K562 (cell line): ENCODE results near the gene POLD3. TPM values are rescaled to one million over a fixed set of nuclear protein-coding genes. Genes with fewer than 3 reads are reported as not detected.

Experiments used
- ATAC-seq: fragments of 200-7000 bp; cut with Tn5 transposase; 3 replicates; pipeline ENCODE4 v1.9.1; 2020; ENCODE audit warnings: moderate library complexity
- BruUV-seq: library from RNA; stranded (reverse); fragments of 400-500 nt; replicated peaks from 2 replicates; lab custom pipeline; 2021; lab: Mats Ljungman, UMichigan
- CTCF ChIA-PET: fragments of 300-600 bp; formaldehyde crosslinking; extraction: SDS; loops from one replicate; lab custom pipeline; 2021; ENCODE audit warnings: low intra/inter-chr PET ratio; lab: Yijun Ruan, JAX
- POLR2A ChIA-PET: fragments of 300-600, 350-650 bp; sonication (Branson Sonifier 250); formaldehyde crosslinking; extraction: SDS; loops from one replicate; lab custom pipeline; 2021; ENCODE audit warnings: antibody characterized with exemption, inconsistent platforms; lab: Yijun Ruan, JAX
- DNase-seq, 4 experiments: peaks; one replicate each; pipeline versions ENCODE4 v3.0.0 to v3.0.0-alpha.2; 2011 to 2018; ENCODE audit warnings: low spot score in 3 of 4, mixed read lengths in 3 of 4; ENCODE audit errors: extremely low read depth in 1 of 4
- FAIRE-seq: peaks from 2 replicates; lab custom pipeline; 2011; peaks lifted over from hg19 to GRCh38; lab: Jason Lieb, UNC
- H2AFZ ChIP-seq: 2 replicates; pipeline ENCODE4 v1.6.0; 2011; ENCODE audit warnings: low read depth, low read length, control low read depth, inconsistent platforms
- H3K27ac ChIP-seq: fragments of 200-600 bp; 3 replicates; pipeline ENCODE4 v1.8.0; 2011; ENCODE audit warnings: low read depth, mild to moderate bottlenecking, control low read depth, inconsistent platforms, low read length, moderate library complexity, mixed read lengths; ENCODE audit errors: extremely low read depth
- H3K27me3 ChIP-seq, 2 experiments: fragments of 300-600 bp in 1 of 2; 2 replicates in 1 of 2; 3 replicates in 1 of 2; pipeline versions ENCODE4 v1.6.0 to v1.8.0; 2011; ENCODE audit warnings: inconsistent platforms in 2 of 2, low read length in 2 of 2, mild to moderate bottlenecking in 1 of 2, mixed read lengths in 1 of 2, moderate library complexity in 1 of 2; ENCODE audit not compliant: control insufficient read depth in 2 of 2, insufficient read depth in 2 of 2
- H3K36me3 ChIP-seq: fragments of 300-600 bp; 3 replicates; pipeline ENCODE4 v1.8.0; 2011; ENCODE audit warnings: mild to moderate bottlenecking, low read length, inconsistent platforms; ENCODE audit not compliant: control insufficient read depth, insufficient read depth
- H3K4me1 ChIP-seq, 2 experiments: fragments of 200-600 bp in 1 of 2; replicated peaks in 1 of 2; 2 replicates in 1 of 2; 3 replicates in 1 of 2; pipeline versions ENCODE4 v1.5.1 to v1.8.0; 2011; ENCODE audit warnings: inconsistent platforms in 2 of 2, low read length in 2 of 2, mild to moderate bottlenecking in 1 of 2, mixed read lengths in 1 of 2, moderate library complexity in 1 of 2; ENCODE audit not compliant: control insufficient read depth in 2 of 2, insufficient read depth in 2 of 2
- H3K4me2 ChIP-seq: 2 replicates; pipeline ENCODE4 v1.6.1; 2011; ENCODE audit warnings: low read length, control low read depth, inconsistent platforms, mixed read lengths; ENCODE audit not compliant: insufficient read depth
- H3K4me3 ChIP-seq: fragments of 200-600 bp; sonication (generic), shearing (Covaris generic); 2 replicates; pipeline ENCODE4 v1.5.1; 2016; ENCODE audit warnings: control low read depth, inconsistent platforms
- H3K79me2 ChIP-seq: fragments of 200-600 bp; 3 replicates; pipeline ENCODE4 v1.8.0; 2011; ENCODE audit warnings: low read length, inconsistent platforms; ENCODE audit not compliant: control insufficient read depth, insufficient read depth
- H3K9ac ChIP-seq, 2 experiments: 2 replicates each; pipeline versions ENCODE4 v1.6.0 to v1.6.1; 2011; ENCODE audit warnings: low read depth in 2 of 2, low read length in 2 of 2, control low read depth in 1 of 2, inconsistent platforms in 1 of 2, mild to moderate bottlenecking in 1 of 2, mixed read lengths in 1 of 2; ENCODE audit not compliant: insufficient read depth in 1 of 2
- H3K9me1 ChIP-seq: one replicate; pipeline ENCODE4 v1.6.0; 2011; ENCODE audit warnings: inconsistent platforms, mild to moderate bottlenecking, low read length, moderate library complexity; ENCODE audit not compliant: control insufficient read depth, insufficient read depth
- H3K9me3 ChIP-seq: replicated peaks from 2 replicates; pipeline ENCODE4 v1.5.1; 2011; ENCODE audit warnings: low read depth, low read length, inconsistent platforms; ENCODE audit not compliant: control insufficient read depth, insufficient read depth
- H4K20me1 ChIP-seq: replicated peaks from 2 replicates; pipeline ENCODE4 v1.6.1; 2011; ENCODE audit warnings: low read length, inconsistent platforms, mixed read lengths; ENCODE audit not compliant: control insufficient read depth, insufficient read depth
- ARHGAP35 ChIP-seq: fragments of 450-650 bp; IDR thresholded peaks from 2 replicates; pipeline ENCODE4 v1.6.1; 2018; ENCODE audit not compliant: partially characterized antibody
- FOXJ3 ChIP-seq: sonication (generic); formaldehyde crosslinking; IDR thresholded peaks from 2 replicates; pipeline ENCODE4 v1.4.0; 2020; ENCODE audit warnings: mild to moderate bottlenecking, missing genetic modification reagents
- HDAC2 ChIP-seq: fragments of 450-650 bp; IDR thresholded peaks from 2 replicates; pipeline ENCODE4 v1.6.1; 2016; ENCODE audit warnings: mild to moderate bottlenecking
- MYBL2 ChIP-seq, 2 experiments: fragments of 450-650 bp in 1 of 2; sonication (generic) in 1 of 2; formaldehyde crosslinking in 1 of 2; IDR thresholded peaks; 2 replicates each; pipeline versions ENCODE4 v1.6.1 to v1.8.1; 2017 to 2022; ENCODE audit warnings: borderline replicate concordance in 1 of 2, inconsistent platforms in 1 of 2, low read depth in 1 of 2, mild to moderate bottlenecking in 1 of 2, missing genetic modification reagents in 1 of 2, moderate library complexity in 1 of 2
- PHTF2 ChIP-seq: fragments of 250-450 bp; sonication (Bioruptor Pico); IDR thresholded peaks from 2 replicates; pipeline ENCODE4 v1.5.0; 2021; ENCODE audit warnings: mild to moderate bottlenecking
- POU5F1 ChIP-seq: fragments of 150-350 bp; IDR thresholded peaks from 2 replicates; pipeline ENCODE4 v1.6.1; 2014; ENCODE audit warnings: borderline replicate concordance, low read length, low read depth, mild to moderate bottlenecking; ENCODE audit not compliant: partially characterized antibody
- SIX5 ChIP-seq, 2 experiments: IDR thresholded peaks; 2 replicates each; pipeline ENCODE4 v1.6.1; 2011; ENCODE audit warnings: low read length in 2 of 2, borderline replicate concordance in 1 of 2, low read depth in 1 of 2, mild to moderate bottlenecking in 1 of 2, moderate library complexity in 1 of 2; ENCODE audit not compliant: insufficient read depth in 1 of 2
- SNIP1 ChIP-seq: fragments of 450-650 bp; IDR thresholded peaks from 2 replicates; pipeline ENCODE4 v1.7.1; 2017; ENCODE audit warnings: low read depth, mild to moderate bottlenecking
- ZNF232 ChIP-seq: sonication (generic); formaldehyde crosslinking; IDR thresholded peaks from 2 replicates; pipeline ENCODE4 v1.8.0; 2022; ENCODE audit warnings: mild to moderate bottlenecking, missing genetic modification reagents
- ZNF274 ChIP-seq: IDR thresholded peaks from 2 replicates; pipeline ENCODE4 v1.6.1; 2011; ENCODE audit warnings: low read depth, mild to moderate bottlenecking, low read length, moderate library complexity, borderline replicate concordance
- ZNF609 ChIP-seq: sonication (generic); formaldehyde crosslinking; IDR thresholded peaks from 2 replicates; pipeline ENCODE4 v1.8.1; 2023; ENCODE audit warnings: missing genetic modification reagents, mild to moderate bottlenecking, borderline replicate concordance
- ZNF764 ChIP-seq: fragments of 250-450 bp; sonication (Bioruptor Pico); IDR thresholded peaks from 2 replicates; pipeline ENCODE4 v1.4.0; 2020; ENCODE audit warnings: low read depth, mild to moderate bottlenecking, moderate library complexity
- ZNF778 ChIP-seq: fragments of 450-650 bp; formaldehyde crosslinking; IDR thresholded peaks from 2 replicates; pipeline ENCODE4 v1.4.0; 2020; ENCODE audit warnings: mild to moderate bottlenecking, moderate library complexity
- WGBS: fragments of 100-300 bp; shearing (Covaris generic); methylation state at CpG from one replicate; pipeline ENCODE4 v1.1.6; 2016; ENCODE audit warnings: low coverage, mixed read lengths; ENCODE audit not compliant: insufficient coverage; ENCODE audit errors: missing lambda C conversion rate; 5-methylcytosine and 5-hydroxymethylcytosine counted together
- in situ Hi-C: fragments of 300-500 bp; cut with MboI; formaldehyde crosslinking; loops from 4 replicates; pipeline ENCODE4 v1.15.0; 2018; ENCODE audit warnings: inconsistent platforms, mixed read lengths
- intact Hi-C: fragments of 100-400 bp; cut with micrococcal nuclease; formaldehyde crosslinking; loops from 2 replicates; pipeline ENCODE4 v1.14.2; 2022
- polyA plus RNA-seq, 8 experiments: library from polyadenylated mRNA; depleted of rRNA in 4 of 8; stranded (reverse) in 5 of 8; unstranded in 3 of 8; fragments of >200 nt; fragmentation: Nextera tagmentation in 2 of 8; fragmentation: Illumina TruSeq in 1 of 8; extraction: Ambion mirVana in 2 of 8; extraction: Trizol in 1 of 8; gene quantifications; 2 replicates each; pipeline versions ENCODE4 v1.2.1 to v1.2.3, GENCODE V29; 2011 to 2014; ENCODE audit warnings: inconsistent platforms in 1 of 8, missing spikeins in 1 of 8
- total RNA-seq, 7 experiments: library from RNA; depleted of rRNA in 6 of 7; stranded (reverse); fragments of >200 nt in 6 of 7; fragmentation: Illumina TruSeq in 2 of 7; extraction: Trizol in 2 of 7; gene quantifications; 2 replicates each; pipeline versions ENCODE4 v1.2.1 to v1.2.3, GENCODE V29; 2011 to 2021; ENCODE audit warnings: low replicate concordance in 1 of 7
- TF ChIP-seq, protein P1 (sequence below): fragments of 250-450 bp; sonication (Bioruptor Pico); IDR thresholded peaks from 2 replicates; pipeline ENCODE4 v1.5.0; 2020; ENCODE audit warnings: mild to moderate bottlenecking
- TF ChIP-seq, protein P2 (sequence below): fragments of 250-450 bp; sonication (Bioruptor Pico); IDR thresholded peaks from 2 replicates; pipeline ENCODE4 v1.8.0; 2022; ENCODE audit warnings: inconsistent platforms, mild to moderate bottlenecking, moderate library complexity, borderline replicate concordance

POLD3 gene
- total and polyA plus RNA-seq, 9 of the 15 experiments (the other 6 are each of a cell fraction or from before 2014, with no cell fraction given), result 10.6 to 40.1 (median 24.6) TPM

DNA sequence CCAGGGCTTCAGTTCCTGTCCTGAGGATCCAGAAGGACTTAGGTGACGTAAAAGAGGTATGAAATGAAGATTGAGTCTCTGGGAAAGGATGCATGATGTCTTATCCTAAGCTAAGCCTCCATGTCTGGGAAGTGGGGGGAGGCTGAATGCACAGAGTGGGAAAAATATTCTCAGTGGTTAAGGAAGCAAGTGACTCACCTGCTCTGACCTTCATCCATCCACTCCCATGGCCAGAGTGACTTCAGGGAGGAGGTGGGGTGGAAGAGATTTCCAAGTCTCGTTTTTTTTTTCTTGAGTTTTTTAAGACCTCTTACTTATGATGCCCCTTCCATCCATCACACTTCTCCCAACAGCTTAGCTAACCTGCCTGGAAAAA is 32.5 kb upstream of the POLD3 start:
- no peak overlapping the region for H2AFZ ChIP-seq
- H3K27me3 ChIP-seq, result peaks cover 7 to 16% of the 10 kb centered on the region in 2 experiments
- no TSS peak for BruUV-seq
- H3K4me3 ChIP-seq, result no peak overlapping the region
- in situ Hi-C loops, result loop anchor here (5.0 kb wide), 1 partner anchor 313 kb away; no protein-coding TSS in a partner anchor
- no peaks in the 10 kb centered on the region for H4K20me1 ChIP-seq
- H3K9me3 ChIP-seq, result no peaks in the 10 kb centered on the region
- ATAC-seq (no peak), FAIRE-seq (no peak), DNase-seq (no peak)
- no peak overlapping the region for H3K27ac ChIP-seq
- H3K79me2 ChIP-seq, result no peaks in the 10 kb centered on the region
- intact Hi-C loops, result no loop called here
- H3K4me1 ChIP-seq, result no peaks in the 10 kb centered on the region
- H3K36me3 ChIP-seq, result no peaks in the 10 kb centered on the region
- no peaks in the 10 kb centered on the region for H3K9me1 ChIP-seq
- WGBS, result 9% methylated on average over 2 of the region's 2 CpGs
- no peak overlapping the region for H3K9ac ChIP-seq
- POLR2A ChIA-PET, result interaction anchor here (0.6 to 0.7 kb wide), 2 partner anchors 15 to 135 kb away, joined by 3 to 5 read pairs; no protein-coding TSS in a partner anchor
- no peak overlapping the region for H3K4me2 ChIP-seq
- CTCF ChIA-PET, result no interaction called here
- TF ChIP-seq MYBL2 (IDR thresholded peaks at IDR 0.05; ENCODE audit: low read depth) (no peak), MYBL2 (CRISPR knock-in tag; IDR thresholded peaks at IDR 0.05; ENCODE audit: borderline replicate concordance) (no peak), ZNF609 (no peak), ZNF778 (CRISPR knock-in tag) (no peak), ZNF232 (no peak), POU5F1 (no peak), ZNF764 (no peak), FOXJ3 (CRISPR knock-in tag) (no peak), ARHGAP35 (no peak), SNIP1 (no peak), SIX5 (IDR thresholded peaks at IDR 0.05; ENCODE audit: borderline replicate concordance in 1 of 2, insufficient read depth in 1 of 2, low read depth in 1 of 2, low read length in 2 of 2) (no peak), ZNF274 (no peak), PHTF2 (CRISPR knock-in tag) (no peak), HDAC2 (no peak)
- TF ChIP-seq, protein P1, sequence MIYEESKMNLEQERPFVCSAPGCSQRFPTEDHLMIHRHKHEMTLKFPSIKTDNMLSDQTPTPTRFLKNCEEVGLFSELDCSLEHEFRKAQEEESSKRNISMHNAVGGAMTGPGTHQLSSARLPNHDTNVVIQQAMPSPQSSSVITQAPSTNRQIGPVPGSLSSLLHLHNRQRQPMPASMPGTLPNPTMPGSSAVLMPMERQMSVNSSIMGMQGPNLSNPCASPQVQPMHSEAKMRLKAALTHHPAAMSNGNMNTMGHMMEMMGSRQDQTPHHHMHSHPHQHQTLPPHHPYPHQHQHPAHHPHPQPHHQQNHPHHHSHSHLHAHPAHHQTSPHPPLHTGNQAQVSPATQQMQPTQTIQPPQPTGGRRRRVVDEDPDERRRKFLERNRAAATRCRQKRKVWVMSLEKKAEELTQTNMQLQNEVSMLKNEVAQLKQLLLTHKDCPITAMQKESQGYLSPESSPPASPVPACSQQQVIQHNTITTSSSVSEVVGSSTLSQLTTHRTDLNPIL (CRISPR knock-in tag), result no peak
- TF ChIP-seq, protein P2, sequence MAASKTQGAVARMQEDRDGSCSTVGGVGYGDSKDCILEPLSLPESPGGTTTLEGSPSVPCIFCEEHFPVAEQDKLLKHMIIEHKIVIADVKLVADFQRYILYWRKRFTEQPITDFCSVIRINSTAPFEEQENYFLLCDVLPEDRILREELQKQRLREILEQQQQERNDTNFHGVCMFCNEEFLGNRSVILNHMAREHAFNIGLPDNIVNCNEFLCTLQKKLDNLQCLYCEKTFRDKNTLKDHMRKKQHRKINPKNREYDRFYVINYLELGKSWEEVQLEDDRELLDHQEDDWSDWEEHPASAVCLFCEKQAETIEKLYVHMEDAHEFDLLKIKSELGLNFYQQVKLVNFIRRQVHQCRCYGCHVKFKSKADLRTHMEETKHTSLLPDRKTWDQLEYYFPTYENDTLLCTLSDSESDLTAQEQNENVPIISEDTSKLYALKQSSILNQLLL, result no peak
